ENCODE measurements around the gene OPN1MW2. TPM values are rescaled to one million over a fixed set of nuclear protein-coding genes. Genes with fewer than 3 reads are reported as not detected.
"Not testable (repeated sequence)": the region's sequence is repeated elsewhere in the genome, so short reads cannot be mapped to it uniquely, and the experiment has no call there.

Gene OPN1MW2
- polyA plus RNA-seq (2013, experiment 1 of 2) = not detected
- polyA plus RNA-seq (2013, experiment 2 of 2) = not detected

DNA sequence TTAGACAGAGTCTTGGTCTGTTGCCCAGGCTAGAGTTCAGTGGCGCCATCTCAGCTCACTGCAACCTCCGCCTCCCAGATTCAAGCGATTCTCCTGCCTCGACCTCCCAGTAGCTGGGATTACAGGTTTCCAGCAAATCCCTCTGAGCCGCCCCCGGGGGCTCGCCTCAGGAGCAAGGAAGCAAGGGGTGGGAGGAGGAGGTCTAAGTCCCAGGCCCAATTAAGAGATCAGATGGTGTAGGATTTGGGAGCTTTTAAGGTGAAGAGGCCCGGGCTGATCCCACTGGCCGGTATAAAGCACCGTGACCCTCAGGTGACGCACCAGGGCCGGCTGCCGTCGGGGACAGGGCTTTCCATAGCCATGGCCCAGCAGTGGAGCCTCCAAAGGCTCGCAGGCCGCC lies at the start of gene OPN1MW2:
Gene OPN1MW2, plus strand, starts transcription at position 301 of the 400 bp plus-strand sequence. Its CDS starts 60 bp downstream, at position 361.
- not testable (repeated sequence) for H2BK15ac ChIP-seq (ENCODE audit: low read depth, poor library complexity, severe bottlenecking); H3K27ac ChIP-seq (ENCODE audit: low read length, poor library complexity, severe bottlenecking); H3K9me3 ChIP-seq (ENCODE audit: control insufficient read depth, low read length); H3K79me1 ChIP-seq (replicated peaks; ENCODE audit: low read length, poor library complexity, severe bottlenecking); H2BK120ac ChIP-seq (ENCODE audit: low read depth, low read length); H4K8ac ChIP-seq (ENCODE audit: low read length); H3K4me2 ChIP-seq (ENCODE audit: low read length, poor library complexity, severe bottlenecking); H3K36me3 ChIP-seq (ENCODE audit: control insufficient read depth in 1 of 2, insufficient read depth in 2 of 2, low read depth in 1 of 2, low read length in 2 of 2); H2BK5ac ChIP-seq (ENCODE audit: low read depth, low read length, poor library complexity, severe bottlenecking); H3K9ac ChIP-seq (ENCODE audit: low read length); H3K18ac ChIP-seq (ENCODE audit: low read depth in 1 of 2, low read length in 2 of 2); H3K4me1 ChIP-seq (ENCODE audit: control insufficient read depth, insufficient read depth, low read depth, low read length); H2BK12ac ChIP-seq (ENCODE audit: low read length in 2 of 2); DNase-seq; H2AK5ac ChIP-seq (ENCODE audit: low read length, severe bottlenecking); H4K91ac ChIP-seq (ENCODE audit: low read length); H3K23ac ChIP-seq (ENCODE audit: low read length in 2 of 2); H3K4ac ChIP-seq (ENCODE audit: low read depth in 1 of 2, low read length in 2 of 2); H2AFZ ChIP-seq (ENCODE audit: low read depth, low read length); H3K27me3 ChIP-seq (ENCODE audit: control insufficient read depth in 1 of 2, insufficient read depth in 1 of 2, low read length in 2 of 2); H3K14ac ChIP-seq (ENCODE audit: low read length in 2 of 2); H3K4me3 ChIP-seq (ENCODE audit: insufficient read depth in 1 of 2, low read depth in 1 of 2, low read length in 2 of 2)
- WGBS = no CpG with 5 or more reads among the region's 16 CpGs

DNA sequence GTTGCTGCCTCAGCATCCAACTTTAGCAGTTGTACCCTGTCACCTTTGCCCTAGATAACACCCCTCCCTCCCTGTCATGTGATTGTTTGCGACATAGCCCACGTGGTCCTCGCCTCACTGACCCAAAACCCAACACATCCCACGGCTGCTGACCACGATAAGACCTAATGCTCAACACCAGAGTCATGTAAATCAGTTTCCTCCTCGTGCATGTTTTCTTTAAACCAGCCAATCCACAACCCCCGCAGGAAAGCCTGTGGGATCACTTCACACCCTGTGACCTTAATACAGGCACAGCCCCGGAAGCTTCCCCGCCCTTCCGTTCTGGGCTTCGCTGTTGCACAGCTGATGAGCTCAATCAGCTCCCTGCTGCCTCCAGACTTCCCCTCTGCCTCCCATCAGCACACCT lies 47.0 kb upstream of the OPN1MW2 start:
- not testable (repeated sequence) for H2AK5ac ChIP-seq (ENCODE audit: low read length, severe bottlenecking); H3K18ac ChIP-seq (ENCODE audit: low read depth in 1 of 2, low read length in 2 of 2); H3K27ac ChIP-seq (ENCODE audit: low read length, poor library complexity, severe bottlenecking); H3K79me1 ChIP-seq (replicated peaks; ENCODE audit: low read length, poor library complexity, severe bottlenecking); H2BK15ac ChIP-seq (ENCODE audit: low read depth, poor library complexity, severe bottlenecking); H3K4me2 ChIP-seq (ENCODE audit: low read length, poor library complexity, severe bottlenecking); H2BK12ac ChIP-seq (ENCODE audit: low read length in 2 of 2); H4K8ac ChIP-seq (ENCODE audit: low read length); H3K4me3 ChIP-seq (ENCODE audit: insufficient read depth in 1 of 2, low read depth in 1 of 2, low read length in 2 of 2); H3K14ac ChIP-seq (ENCODE audit: low read length in 2 of 2); H3K23ac ChIP-seq (ENCODE audit: low read length in 2 of 2); H3K4me1 ChIP-seq (ENCODE audit: control insufficient read depth, insufficient read depth, low read depth, low read length); H3K9ac ChIP-seq (ENCODE audit: low read length); H3K36me3 ChIP-seq (ENCODE audit: control insufficient read depth in 1 of 2, insufficient read depth in 2 of 2, low read depth in 1 of 2, low read length in 2 of 2); DNase-seq; H3K4ac ChIP-seq (ENCODE audit: low read depth in 1 of 2, low read length in 2 of 2); H2BK120ac ChIP-seq (ENCODE audit: low read depth, low read length); H4K91ac ChIP-seq (ENCODE audit: low read length); H2BK5ac ChIP-seq (ENCODE audit: low read depth, low read length, poor library complexity, severe bottlenecking); H3K9me3 ChIP-seq (ENCODE audit: control insufficient read depth, low read length); H2AFZ ChIP-seq (ENCODE audit: low read depth, low read length); H3K27me3 ChIP-seq (ENCODE audit: control insufficient read depth in 1 of 2, insufficient read depth in 1 of 2, low read length in 2 of 2)
- WGBS = no CpG with 5 or more reads among the region's 11 CpGs

GRCh38 chrX:154174356-154174755 lies 45.2 kb upstream of the OPN1MW2 start:
- H3K36me3 ChIP-seq (ENCODE audit: control insufficient read depth in 1 of 2, insufficient read depth in 2 of 2, low read depth in 1 of 2, low read length in 2 of 2); H3K79me1 ChIP-seq (replicated peaks; ENCODE audit: low read length, poor library complexity, severe bottlenecking); H3K27me3 ChIP-seq (ENCODE audit: control insufficient read depth in 1 of 2, insufficient read depth in 1 of 2, low read length in 2 of 2); H4K8ac ChIP-seq (ENCODE audit: low read length); DNase-seq; H3K18ac ChIP-seq (ENCODE audit: low read depth in 1 of 2, low read length in 2 of 2); H3K27ac ChIP-seq (ENCODE audit: low read length, poor library complexity, severe bottlenecking); H3K4me2 ChIP-seq (ENCODE audit: low read length, poor library complexity, severe bottlenecking); H2BK120ac ChIP-seq (ENCODE audit: low read depth, low read length); H3K4ac ChIP-seq (ENCODE audit: low read depth in 1 of 2, low read length in 2 of 2); H2AFZ ChIP-seq (ENCODE audit: low read depth, low read length); H3K23ac ChIP-seq (ENCODE audit: low read length in 2 of 2); H2BK5ac ChIP-seq (ENCODE audit: low read depth, low read length, poor library complexity, severe bottlenecking); H3K14ac ChIP-seq (ENCODE audit: low read length in 2 of 2); H3K9me3 ChIP-seq (ENCODE audit: control insufficient read depth, low read length); H2AK5ac ChIP-seq (ENCODE audit: low read length, severe bottlenecking); H4K91ac ChIP-seq (ENCODE audit: low read length); H3K4me1 ChIP-seq (ENCODE audit: control insufficient read depth, insufficient read depth, low read depth, low read length); H2BK15ac ChIP-seq (ENCODE audit: low read depth, poor library complexity, severe bottlenecking); H3K9ac ChIP-seq (ENCODE audit: low read length); H2BK12ac ChIP-seq (ENCODE audit: low read length in 2 of 2); H3K4me3 ChIP-seq (ENCODE audit: insufficient read depth in 1 of 2, low read depth in 1 of 2, low read length in 2 of 2): not testable (repeated sequence)
- no CpG with 5 or more reads among the region's 10 CpGs for WGBS

DNA sequence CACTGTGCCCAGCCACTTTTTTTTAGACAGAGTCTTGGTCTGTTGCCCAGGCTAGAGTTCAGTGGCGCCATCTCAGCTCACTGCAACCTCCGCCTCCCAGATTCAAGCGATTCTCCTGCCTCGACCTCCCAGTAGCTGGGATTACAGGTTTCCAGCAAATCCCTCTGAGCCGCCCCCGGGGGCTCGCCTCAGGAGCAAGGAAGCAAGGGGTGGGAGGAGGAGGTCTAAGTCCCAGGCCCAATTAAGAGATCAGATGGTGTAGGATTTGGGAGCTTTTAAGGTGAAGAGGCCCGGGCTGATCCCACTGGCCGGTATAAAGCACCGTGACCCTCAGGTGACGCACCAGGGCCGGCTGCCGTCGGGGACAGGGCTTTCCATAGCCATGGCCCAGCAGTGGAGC lies 37.3 kb upstream of the OPN1MW2 start, which contains the start of gene OPN1MW:
Gene OPN1MW, plus strand, starts transcription at position 301 of the 400 bp plus-strand sequence. Its CDS starts 82 bp downstream, at position 383.
- not testable (repeated sequence) for H3K4me1 ChIP-seq (ENCODE audit: control insufficient read depth, insufficient read depth, low read depth, low read length); H4K91ac ChIP-seq (ENCODE audit: low read length); H3K4me3 ChIP-seq (ENCODE audit: insufficient read depth in 1 of 2, low read depth in 1 of 2, low read length in 2 of 2); H2BK120ac ChIP-seq (ENCODE audit: low read depth, low read length); DNase-seq; H3K14ac ChIP-seq (ENCODE audit: low read length in 2 of 2); H3K23ac ChIP-seq (ENCODE audit: low read length in 2 of 2); H2BK5ac ChIP-seq (ENCODE audit: low read depth, low read length, poor library complexity, severe bottlenecking); H3K9ac ChIP-seq (ENCODE audit: low read length); H3K27ac ChIP-seq (ENCODE audit: low read length, poor library complexity, severe bottlenecking); H2AK5ac ChIP-seq (ENCODE audit: low read length, severe bottlenecking); H2AFZ ChIP-seq (ENCODE audit: low read depth, low read length); H3K27me3 ChIP-seq (ENCODE audit: control insufficient read depth in 1 of 2, insufficient read depth in 1 of 2, low read length in 2 of 2); H2BK15ac ChIP-seq (ENCODE audit: low read depth, poor library complexity, severe bottlenecking); H3K4me2 ChIP-seq (ENCODE audit: low read length, poor library complexity, severe bottlenecking); H3K36me3 ChIP-seq (ENCODE audit: control insufficient read depth in 1 of 2, insufficient read depth in 2 of 2, low read depth in 1 of 2, low read length in 2 of 2); H2BK12ac ChIP-seq (ENCODE audit: low read length in 2 of 2); H3K9me3 ChIP-seq (ENCODE audit: control insufficient read depth, low read length); H3K18ac ChIP-seq (ENCODE audit: low read depth in 1 of 2, low read length in 2 of 2); H3K4ac ChIP-seq (ENCODE audit: low read depth in 1 of 2, low read length in 2 of 2); H4K8ac ChIP-seq (ENCODE audit: low read length); H3K79me1 ChIP-seq (replicated peaks; ENCODE audit: low read length, poor library complexity, severe bottlenecking)
- WGBS = no CpG with 5 or more reads among the region's 14 CpGs
